Cardiac muscle cell (in vitro differentiated cells and primary cell): Measurements from ENCODE around the gene TRIM69. TPM values are rescaled to one million over a fixed set of nuclear protein-coding genes. Genes with fewer than 3 reads are reported as not detected.
A peak's percentile ranks its signal among the peaks of the same experiment; 100 is the strongest.

Source experiments
- DNase-seq, 2 donors: peaks; one replicate each; pipeline versions ENCODE4 v3.0.0 to v3.0.0-alpha.2; 2010 to 2017; ENCODE audit warnings: low read depth in 1 of 2, low spot score in 1 of 2
- H3K27ac ChIP-seq: fragments of 200-600 bp; sonication (generic); 2 replicates; pipeline ENCODE4 v1.5.1; 2016
- H3K27me3 ChIP-seq: fragments of 200-600 bp; sonication (generic); 2 replicates; pipeline ENCODE4 v1.6.0; 2016; ENCODE audit warnings: control low read depth
- H3K36me3 ChIP-seq: fragments of 200-600 bp; sonication (generic); 2 replicates; pipeline ENCODE4 v1.5.1; 2016; ENCODE audit warnings: control low read depth
- H3K4me1 ChIP-seq: fragments of 200-600 bp; sonication (generic); 2 replicates; pipeline ENCODE4 v1.8.1; 2017; ENCODE audit warnings: low read depth, mild to moderate bottlenecking, mixed run types
- H3K4me3 ChIP-seq: fragments of 200-600 bp; sonication (generic); 2 replicates; pipeline ENCODE4 v1.5.1; 2016; ENCODE audit warnings: mild to moderate bottlenecking
- H3K9me3 ChIP-seq: fragments of 200-600 bp; sonication (generic); 2 replicates; pipeline ENCODE4 v1.5.1; 2017; ENCODE audit warnings: low read depth, mild to moderate bottlenecking, control low read depth
- CTCF ChIP-seq: IDR thresholded peaks from 2 replicates; pipeline ENCODE4 v1.5.1; 2012; ENCODE audit warnings: low read depth, mild to moderate bottlenecking, low read length
- polyA plus RNA-seq: library from polyadenylated mRNA; unstranded; fragments of >200 nt; fragmentation: Nextera tagmentation; extraction: Ambion mirVana; gene quantifications from 2 replicates; pipeline ENCODE4 v1.2.1, GENCODE V29; 2016
- total RNA-seq: library from RNA; depleted of rRNA; stranded (reverse); fragments of >200 nt; gene quantifications from 2 replicates; pipeline ENCODE4 v1.2.3, GENCODE V29; 2016

TRIM69 gene
- total and polyA plus RNA-seq, 2 experiments from 2014 or later = 20.3 to 37.1 TPM

GRCh38 chr15:44713006-44713966 is 23.0 kb upstream of the TRIM69 start:
- Histone ChIP-seq H3K9me3 (no peaks in the 10 kb centered on the region), H3K27ac (no peak overlapping the region), H3K27me3 (no peaks in the 10 kb centered on the region), H3K4me1 (peaks cover 31% of the 10 kb centered on the region), H3K4me3 (no peak overlapping the region), H3K36me3 (peaks cover 28% of the 10 kb centered on the region)
- peak in 1 of 2 donors; percentile 47 for DNase-seq
- TF ChIP-seq CTCF = peak; percentile 37

- H3K36me3 ChIP-seq = peaks cover 31% of the 10 kb centered on the region
- H3K27ac ChIP-seq = peak overlapping the region; percentile 62
- peaks cover 31% of the 10 kb centered on the region for H3K4me1 ChIP-seq
- no peaks in the 10 kb centered on the region for H3K27me3 ChIP-seq
- peak in 1 of 2 donors; percentile 20 for DNase-seq
- no peak for TF ChIP-seq CTCF
- no peak overlapping the region for H3K4me3 ChIP-seq
- H3K9me3 ChIP-seq = no peaks in the 10 kb centered on the region
Observed at GRCh38 chr15:44715142-44715796, 21.1 kb upstream of the TRIM69 start.

- H3K4me1 ChIP-seq = peaks cover 31% of the 10 kb centered on the region
- TF ChIP-seq CTCF = no peak
- H3K36me3 ChIP-seq = peaks cover 31% of the 10 kb centered on the region
- no peaks in the 10 kb centered on the region for H3K27me3 ChIP-seq
- peak overlapping the region; percentile 62 for H3K27ac ChIP-seq
- no peaks in the 10 kb centered on the region for H3K9me3 ChIP-seq
- DNase-seq = no peak
- H3K4me3 ChIP-seq = no peak overlapping the region
Observed at GRCh38 chr15:44715797-44716334, 20.5 kb upstream of the TRIM69 start.

- TF ChIP-seq CTCF = no peak
- no peak for DNase-seq
Observed at GRCh38 chr15:44716983-44717602, 19.2 kb upstream of the TRIM69 start.

GRCh38 chr15:44718180-44718926 is 18.0 kb upstream of the TRIM69 start:
- no peaks in the 10 kb centered on the region for H3K27me3 ChIP-seq
- H3K4me3 ChIP-seq = no peak overlapping the region
- H3K36me3 ChIP-seq = peaks cover 31% of the 10 kb centered on the region
- no peaks in the 10 kb centered on the region for H3K9me3 ChIP-seq
- peaks cover 20% of the 10 kb centered on the region for H3K4me1 ChIP-seq
- no peak for TF ChIP-seq CTCF
- DNase-seq = no peak
- H3K27ac ChIP-seq = no peak overlapping the region

More at GRCh38 chr15:44716983-44717602, 19.2 kb upstream of the TRIM69 start:
- Histone ChIP-seq H3K4me1 (peaks cover 31% of the 10 kb centered on the region), H3K27ac (no peak overlapping the region), H3K9me3 (no peaks in the 10 kb centered on the region), H3K36me3 (peaks cover 31% of the 10 kb centered on the region), H3K27me3 (no peaks in the 10 kb centered on the region), H3K4me3 (no peak overlapping the region)
